Panc1 (cell line): ENCODE data around the gene PAK1IP1. TPM values are rescaled to one million over a fixed set of nuclear protein-coding genes. Genes with fewer than 3 reads are reported as not detected.

Source experiments
- ATAC-seq: fragments of 200-7000 bp; cut with Tn5 transposase; 2 replicates; pipeline ENCODE4 v1.9.1; 2020; ENCODE audit warnings: mild to moderate bottlenecking, moderate library complexity
- BruUV-seq: library from RNA; stranded (reverse); fragments of 400-500 nt; replicated peaks from 2 replicates; lab custom pipeline; 2021; lab: Mats Ljungman, UMichigan
- CTCF ChIA-PET: fragments of 300-600 bp; sonication (Branson Sonifier 250); formaldehyde crosslinking; loops from one replicate; lab custom pipeline; 2022; ENCODE audit warnings: antibody characterized with exemption; lab: Charles Lee
- POLR2A ChIA-PET: fragments of 300-600 bp; sonication (Branson Sonifier 250); formaldehyde crosslinking; loops from one replicate; lab custom pipeline; 2022; ENCODE audit warnings: antibody characterized with exemption; lab: Charles Lee
- DNase-seq: peaks from one replicate; pipeline ENCODE4 v3.0.0-alpha.2; 2010; ENCODE audit warnings: low read depth, low spot score
- H3K27ac ChIP-seq: 2 replicates; pipeline ENCODE4 v1.5.1; 2011; ENCODE audit warnings: mild to moderate bottlenecking, low read length, inconsistent platforms
- H3K27me3 ChIP-seq: fragments of 200-500 bp; sonication (Bioruptor generic); 2 replicates; pipeline ENCODE4 v1.6.0; 2014; ENCODE audit warnings: low read length, inconsistent platforms; ENCODE audit not compliant: control insufficient read depth, insufficient read depth
- H3K36me3 ChIP-seq: fragments of 200-500 bp; sonication (Bioruptor generic); 2 replicates; pipeline ENCODE4 v1.5.1; 2014; ENCODE audit warnings: inconsistent platforms, mild to moderate bottlenecking, low read length, moderate library complexity; ENCODE audit not compliant: control insufficient read depth, insufficient read depth
- H3K4me1 ChIP-seq: 2 replicates; pipeline ENCODE4 v1.5.1; 2011; ENCODE audit warnings: inconsistent platforms, mild to moderate bottlenecking, low read length, moderate library complexity; ENCODE audit not compliant: control insufficient read depth, insufficient read depth
- H3K4me3 ChIP-seq, 2 experiments: 2 replicates each; pipeline ENCODE4 v1.5.1; 2011 to 2012; ENCODE audit warnings: low read depth in 2 of 2, low read length in 2 of 2, mild to moderate bottlenecking in 2 of 2, inconsistent platforms in 1 of 2, moderate library complexity in 1 of 2
- H3K9me3 ChIP-seq: fragments of 200-500 bp; sonication (Bioruptor generic); 2 replicates; pipeline ENCODE4 v1.5.1; 2014; ENCODE audit warnings: low read depth, mild to moderate bottlenecking, inconsistent platforms, low read length, moderate library complexity; ENCODE audit not compliant: control insufficient read depth, insufficient read depth
- CTCF ChIP-seq: fragments of 450-650 bp; IDR thresholded peaks from 2 replicates; pipeline ENCODE4 v1.5.1; 2017; ENCODE audit warnings: mild to moderate bottlenecking
- POLR2AphosphoS5 ChIP-seq: IDR thresholded peaks from 2 replicates; pipeline ENCODE4 v1.6.1; 2012; ENCODE audit warnings: mild to moderate bottlenecking, low read depth, low read length, moderate library complexity
- REST ChIP-seq, 2 experiments: IDR thresholded peaks; 2 replicates each; pipeline ENCODE4 v1.6.1; 2011 to 2012; ENCODE audit warnings: low read depth in 2 of 2, control low read depth in 1 of 2, low read length in 1 of 2, mild to moderate bottlenecking in 1 of 2, moderate library complexity in 1 of 2; ENCODE audit not compliant: insufficient read depth in 1 of 2
- SIN3A ChIP-seq: IDR thresholded peaks from 2 replicates; pipeline ENCODE4 v1.6.1; 2012; ENCODE audit warnings: low read depth, mild to moderate bottlenecking, low read length, moderate library complexity, borderline replicate concordance; ENCODE audit not compliant: insufficient read depth
- TCF7L2 ChIP-seq: IDR thresholded peaks from 2 replicates; pipeline ENCODE4 v1.6.1; 2011; ENCODE audit warnings: mild to moderate bottlenecking, low read depth, low read length, inconsistent platforms
- in situ Hi-C: cut with HindIII; loops from 2 replicates; pipeline ENCODE4 v1.10.0; 2016; ENCODE audit warnings: low sequenced_read_pairs, low pct_unique_long_range_greater_than_20kb
- intact Hi-C: fragments of 100-400 bp; cut with micrococcal nuclease; formaldehyde crosslinking; loops from one replicate; pipeline ENCODE4 v1.10.0; 2022; ENCODE audit not compliant: unreplicated experiment
- total RNA-seq: library from RNA; stranded (reverse); gene quantifications from one replicate; pipeline ENCODE4 v1.2.1, GENCODE V29; 2021; ENCODE audit not compliant: unreplicated experiment

Gene PAK1IP1
- total RNA-seq, 1 experiment from 2014 or later = 27.3 TPM

- intact Hi-C loops (no loop called here), in situ Hi-C loops (no loop called here)
- BruUV-seq = no TSS peak
- peaks cover 31% of the 10 kb centered on the region for H3K4me1 ChIP-seq
- no peaks in the 10 kb centered on the region for H3K9me3 ChIP-seq
- H3K36me3 ChIP-seq = peaks cover 5% of the 10 kb centered on the region; the same call in 1 of the 2 replicates
- TF ChIP-seq SIN3A = no peak
- TF ChIP-seq TCF7L2 = no peak
- TF ChIP-seq POLR2AphosphoS5 = no peak
- TF ChIP-seq REST (IDR thresholded peaks at IDR 0.05; ENCODE audit: insufficient read depth in 1 of 2, low read depth in 2 of 2, low read length in 1 of 2) = no peak
- TF ChIP-seq CTCF = no peak
- no peak for DNase-seq
- ATAC-seq = peak; percentile 47; the same call in 1 of the 2 replicates
- CTCF ChIA-PET = no interaction called here
- POLR2A ChIA-PET = interaction anchor here (1.2 kb wide), 1 partner anchor 39 kb away, joined by 4 read pairs; the partner anchor contains the start of genes C6orf52 and PAK1IP1
- H3K27me3 ChIP-seq = no peaks in the 10 kb centered on the region
- no peak overlapping the region for H3K4me3 ChIP-seq
- peak overlapping the region; percentile 98 for H3K27ac ChIP-seq
Measured at GRCh38 chr6:10733863-10734262, 39.1 kb downstream of the PAK1IP1 start.

DNA sequence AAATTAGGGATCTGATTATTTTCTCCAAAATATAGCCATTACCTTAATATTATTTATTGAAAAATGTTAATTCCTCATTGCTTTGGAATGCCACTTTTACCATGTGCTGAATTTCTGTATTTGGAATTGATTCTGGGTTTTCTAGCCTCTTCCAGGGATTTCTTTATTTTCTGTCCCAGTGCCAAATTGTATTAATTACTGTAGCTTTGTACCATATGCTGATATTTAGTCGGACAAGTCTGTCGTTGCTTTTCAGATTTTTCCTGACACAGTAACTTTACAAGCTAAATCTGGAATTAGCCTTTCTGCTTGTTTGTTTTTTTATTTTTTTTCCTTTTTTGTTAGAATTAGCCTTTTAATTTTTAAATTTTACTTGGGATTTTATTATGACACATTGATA, 42.0 kb downstream of the PAK1IP1 start:
- no peaks in the 10 kb centered on the region for H3K9me3 ChIP-seq
- DNase-seq (no peak), ATAC-seq (no peak)
- TF ChIP-seq REST (IDR thresholded peaks at IDR 0.05; ENCODE audit: insufficient read depth in 1 of 2, low read depth in 2 of 2, low read length in 1 of 2) (no peak), SIN3A (no peak), TCF7L2 (no peak), CTCF (no peak), POLR2AphosphoS5 (no peak)
- no peaks in the 10 kb centered on the region for H3K27me3 ChIP-seq
- CTCF ChIA-PET = no interaction called here
- peaks cover 34% of the 10 kb centered on the region for H3K4me1 ChIP-seq
- intact Hi-C loops = no loop called here
- no TSS peak for BruUV-seq
- H3K36me3 ChIP-seq = no peaks in the 10 kb centered on the region
- H3K4me3 ChIP-seq = no peak overlapping the region
- POLR2A ChIA-PET = interaction anchor here (0.7 kb wide), 1 partner anchor 50 kb away, joined by 3 read pairs; no protein-coding TSS in a partner anchor
- H3K27ac ChIP-seq = peak overlapping the region; percentile 98
- in situ Hi-C loops = no loop called here
